Ishikawa (cell line): ENCODE results near the gene MAST4.
A peak's percentile ranks its signal among the peaks of the same experiment; 100 is the strongest.

ENCODE experiments used
- CEBPB ChIP-seq: IDR thresholded peaks from 2 replicates; pipeline ENCODE4 v1.6.1; 2012
- CREB1 ChIP-seq: IDR thresholded peaks from 2 replicates; pipeline ENCODE4 v1.6.1; 2012; ENCODE audit warnings: low read depth
- EGR1 ChIP-seq: IDR thresholded peaks from 2 replicates; pipeline ENCODE4 v1.6.1; 2012
- EP300 ChIP-seq: IDR thresholded peaks from 2 replicates; pipeline ENCODE4 v1.6.1; 2012; ENCODE audit warnings: borderline replicate concordance
- FOXM1 ChIP-seq: IDR thresholded peaks from 2 replicates; pipeline ENCODE4 v1.6.1; 2012; ENCODE audit warnings: low read depth, borderline replicate concordance
- MAX ChIP-seq: IDR thresholded peaks from 2 replicates; pipeline ENCODE4 v1.6.1; 2012
- NFIC ChIP-seq: IDR thresholded peaks from 2 replicates; pipeline ENCODE4 v1.6.1; 2012
- RAD21 ChIP-seq: IDR thresholded peaks from 2 replicates; pipeline ENCODE4 v1.6.1; 2012; ENCODE audit warnings: low read depth
- REST ChIP-seq: IDR thresholded peaks from 2 replicates; pipeline ENCODE4 v1.6.1; 2012; ENCODE audit warnings: low read depth, mild to moderate bottlenecking
- TAF1 ChIP-seq: IDR thresholded peaks from 2 replicates; pipeline ENCODE4 v1.6.1; 2012; ENCODE audit warnings: low read depth, mild to moderate bottlenecking
- TCF12 ChIP-seq: IDR thresholded peaks from 2 replicates; pipeline ENCODE4 v1.6.1; 2012; ENCODE audit warnings: low read depth
- TEAD4 ChIP-seq: IDR thresholded peaks from 2 replicates; pipeline ENCODE4 v1.6.1; 2012
- YY1 ChIP-seq: IDR thresholded peaks from 2 replicates; pipeline ENCODE4 v1.6.1; 2012; ENCODE audit warnings: low read depth
- ZBTB7A ChIP-seq: IDR thresholded peaks from 2 replicates; pipeline ENCODE4 v1.6.1; 2012; ENCODE audit warnings: low read depth
- TF ChIP-seq, protein P1 (sequence below): IDR thresholded peaks from 2 replicates; pipeline ENCODE4 v1.6.1; 2012

The MAST4 gene

GRCh38 chr5:66828548-66829357, 232.6 kb downstream of the MAST4 start:
- TF ChIP-seq TAF1, result no peak
- TF ChIP-seq CEBPB, result no peak
- TF ChIP-seq YY1, result no peak
- TF ChIP-seq REST, result no peak
- TF ChIP-seq ZBTB7A, result no peak
- TF ChIP-seq, protein P1, sequence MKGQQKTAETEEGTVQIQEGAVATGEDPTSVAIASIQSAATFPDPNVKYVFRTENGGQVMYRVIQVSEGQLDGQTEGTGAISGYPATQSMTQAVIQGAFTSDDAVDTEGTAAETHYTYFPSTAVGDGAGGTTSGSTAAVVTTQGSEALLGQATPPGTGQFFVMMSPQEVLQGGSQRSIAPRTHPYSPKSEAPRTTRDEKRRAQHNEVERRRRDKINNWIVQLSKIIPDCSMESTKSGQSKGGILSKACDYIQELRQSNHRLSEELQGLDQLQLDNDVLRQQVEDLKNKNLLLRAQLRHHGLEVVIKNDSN, result no peak
- no peak for TF ChIP-seq RAD21
- no peak for TF ChIP-seq TEAD4
- no peak for TF ChIP-seq TCF12
- TF ChIP-seq EP300, result no peak
- TF ChIP-seq FOXM1, result no peak
- no peak for TF ChIP-seq CREB1
- no peak for TF ChIP-seq EGR1
- TF ChIP-seq MAX, result no peak
- TF ChIP-seq NFIC, result no peak

- TF ChIP-seq RAD21 (no peak), YY1 (no peak), EP300 (no peak), ZBTB7A (no peak), CEBPB (no peak), TEAD4 (no peak), TAF1 (no peak), EGR1 (no peak), NFIC (no peak), CREB1 (no peak), FOXM1 (no peak)
- TF ChIP-seq, protein P1, result no peak
Measured at GRCh38 chr5:66829358-66829674, 233.1 kb downstream of the MAST4 start.

DNA sequence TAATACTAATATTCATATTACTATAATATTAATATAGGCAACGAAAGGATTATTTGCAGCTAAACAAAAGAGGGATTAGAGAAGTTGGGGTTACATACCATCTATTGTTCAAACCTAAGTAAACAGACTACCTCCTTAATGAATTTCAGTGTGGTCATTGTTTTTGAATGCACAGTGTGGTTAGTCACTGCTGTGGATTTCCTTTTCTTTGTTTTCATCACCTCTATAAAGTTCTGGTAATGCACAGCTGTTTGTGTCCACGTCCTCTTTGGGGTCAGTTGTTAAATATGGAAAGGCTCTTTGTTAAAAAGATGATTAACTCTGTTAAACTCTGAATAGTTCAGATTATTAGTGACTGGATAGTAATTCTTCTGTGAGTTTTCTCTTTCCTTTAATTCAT, 233.6 kb downstream of the MAST4 start:
- peak; percentile 65; the same call in 1 of the 2 replicates for TF ChIP-seq EP300
- TF ChIP-seq MAX, result no peak
- TF ChIP-seq TAF1, result no peak
- TF ChIP-seq NFIC, result no peak
- TF ChIP-seq CREB1, result no peak
- TF ChIP-seq TCF12, result 0 out of 2 replicates have a peak, but pooled peaks have one; percentile 48
- peak; percentile 74; the same call in 1 of the 2 replicates for TF ChIP-seq TEAD4
- no peak for TF ChIP-seq ZBTB7A

- no peak for TF ChIP-seq YY1
- no peak for TF ChIP-seq EP300
- TF ChIP-seq TCF12, result no peak
- no peak for TF ChIP-seq TAF1
- TF ChIP-seq CREB1, result no peak
- TF ChIP-seq ZBTB7A, result no peak
- no peak for TF ChIP-seq NFIC
- TF ChIP-seq REST, result no peak
- TF ChIP-seq FOXM1, result no peak
- no peak for TF ChIP-seq RAD21
- TF ChIP-seq MAX, result no peak
- TF ChIP-seq, protein P1, result no peak
- TF ChIP-seq TEAD4, result no peak
Measured at GRCh38 chr5:66830636-66831035, 234.4 kb downstream of the MAST4 start.
